Activated T-cell treated with anti-CD3 and anti-CD28 coated beads, Interleukin-2, amount 50 U/mL, for 4 hours (primary cell): ENCODE data around the gene MFAP2. TPM values are rescaled to one million over a fixed set of nuclear protein-coding genes. Genes with fewer than 3 reads are reported as not detected.
A peak's percentile ranks its signal among the peaks of the same experiment; 100 is the strongest.

ENCODE experiments used
- ATAC-seq, 2 donors: fragments of 200-7000 bp; cut with Tn5 transposase; one replicate each; pipeline ENCODE4 v1.10.0; 2021
- DNase-seq: peaks from one replicate; pipeline ENCODE4 v3.0.0-alpha.2; 2020
- H3K27me3 Mint-ChIP-seq: one replicate; pipeline ENCODE4 v1.8.0; 2021; ENCODE audit warnings: low read depth, mixed read lengths
- H3K36me3 Mint-ChIP-seq: one replicate; pipeline ENCODE4 v1.8.0; 2022; ENCODE audit warnings: mixed read lengths; ENCODE audit not compliant: insufficient read depth
- H3K4me1 Mint-ChIP-seq: one replicate; pipeline ENCODE4 v1.8.0; 2021; ENCODE audit warnings: low read depth, mixed read lengths
- H3K4me3 Mint-ChIP-seq: one replicate; pipeline ENCODE4 v1.8.0; 2021; ENCODE audit warnings: mild to moderate bottlenecking, moderate library complexity, mixed read lengths
- H3K9me3 Mint-ChIP-seq: one replicate; pipeline ENCODE4 v1.8.0; 2021; ENCODE audit warnings: mixed read lengths
- total RNA-seq, 3 donors: library from RNA; stranded (reverse); gene quantifications; one replicate each; pipeline ENCODE4 v1.2.1, GENCODE V29; 2021

Gene MFAP2
- under 1 TPM in 1 of 3 donors, not detected in 2; 0.26 TPM for total RNA-seq

- H3K36me3 Mint-ChIP-seq, result peaks cover 3% of the 10 kb centered on the region
- DNase-seq (no peak), ATAC-seq (peak; percentile 58 to 63)
- H3K4me3 Mint-ChIP-seq, result peak within 1 kb of the TSS; percentile 55
- H3K9me3 Mint-ChIP-seq, result no peaks in the 10 kb centered on the region
- peaks cover 9% of the 10 kb centered on the region for H3K4me1 Mint-ChIP-seq
- peaks cover 29% of the 10 kb centered on the region for H3K27me3 Mint-ChIP-seq
Observed at GRCh38 chr1:16980473-16981268, at the start of gene MFAP2. Gene MFAP2, minus strand, starts transcription at chr1:16980620. Its CDS starts 2,347 bp downstream, at chr1:16978273.

GRCh38 chr1:17030206-17030605, 49.8 kb upstream of the MFAP2 start:
- Mint-ChIP-seq H3K36me3 (peaks cover 30% of the 10 kb centered on the region), H3K4me3 (no peak overlapping the region), H3K27me3 (no peaks in the 10 kb centered on the region), H3K4me1 (no peaks in the 10 kb centered on the region), H3K9me3 (no peaks in the 10 kb centered on the region)
- no peak for DNase-seq
- ATAC-seq, result no peak

GRCh38 chr1:17028662-17029188, 48.3 kb upstream of the MFAP2 start:
- Mint-ChIP-seq H3K4me1 (no peaks in the 10 kb centered on the region), H3K9me3 (no peaks in the 10 kb centered on the region), H3K4me3 (no peak overlapping the region), H3K36me3 (peaks cover 33% of the 10 kb centered on the region), H3K27me3 (no peaks in the 10 kb centered on the region)
- DNase-seq (no peak), ATAC-seq (no peak)

- no peaks in the 10 kb centered on the region for H3K4me1 Mint-ChIP-seq
- no peak for ATAC-seq
- DNase-seq, result no peak
- H3K4me3 Mint-ChIP-seq, result no peak overlapping the region
- no peaks in the 10 kb centered on the region for H3K9me3 Mint-ChIP-seq
- no peaks in the 10 kb centered on the region for H3K27me3 Mint-ChIP-seq
- H3K36me3 Mint-ChIP-seq, result peaks cover 34% of the 10 kb centered on the region
Observed at GRCh38 chr1:17027900-17028299, 47.5 kb upstream of the MFAP2 start.

- no peak overlapping the region for H3K4me3 Mint-ChIP-seq
- H3K9me3 Mint-ChIP-seq, result no peaks in the 10 kb centered on the region
- H3K4me1 Mint-ChIP-seq, result no peaks in the 10 kb centered on the region
- no peak for DNase-seq
- H3K36me3 Mint-ChIP-seq, result peaks cover 35% of the 10 kb centered on the region
- H3K27me3 Mint-ChIP-seq, result no peaks in the 10 kb centered on the region
- no peak for ATAC-seq
Observed at GRCh38 chr1:17027403-17027802, 47.0 kb upstream of the MFAP2 start.

- Mint-ChIP-seq H3K4me3 (no peak overlapping the region), H3K36me3 (peaks cover 37% of the 10 kb centered on the region), H3K9me3 (no peaks in the 10 kb centered on the region), H3K4me1 (no peaks in the 10 kb centered on the region), H3K27me3 (no peaks in the 10 kb centered on the region)
- DNase-seq (no peak), ATAC-seq (no peak)
Observed at GRCh38 chr1:17024721-17025120, 44.3 kb upstream of the MFAP2 start.

GRCh38 chr1:17023573-17023972, 43.2 kb upstream of the MFAP2 start:
- Mint-ChIP-seq H3K9me3 (no peaks in the 10 kb centered on the region), H3K4me3 (no peak overlapping the region), H3K36me3 (peaks cover 40% of the 10 kb centered on the region), H3K4me1 (peaks cover 7% of the 10 kb centered on the region), H3K27me3 (no peaks in the 10 kb centered on the region)
- no peak for DNase-seq
- no peak for ATAC-seq

- Mint-ChIP-seq H3K4me3 (no peak overlapping the region), H3K27me3 (no peaks in the 10 kb centered on the region), H3K36me3 (peaks cover 36% of the 10 kb centered on the region), H3K4me1 (peaks cover 7% of the 10 kb centered on the region), H3K9me3 (no peaks in the 10 kb centered on the region)
- DNase-seq (no peak), ATAC-seq (no peak)
Observed at GRCh38 chr1:17023102-17023501, 42.7 kb upstream of the MFAP2 start.

GRCh38 chr1:17021896-17022295, 41.5 kb upstream of the MFAP2 start:
- H3K27me3 Mint-ChIP-seq, result no peaks in the 10 kb centered on the region
- no peaks in the 10 kb centered on the region for H3K9me3 Mint-ChIP-seq
- ATAC-seq, result no peak
- H3K4me3 Mint-ChIP-seq, result no peak overlapping the region
- no peak for DNase-seq
- peaks cover 27% of the 10 kb centered on the region for H3K36me3 Mint-ChIP-seq
- H3K4me1 Mint-ChIP-seq, result peaks cover 7% of the 10 kb centered on the region

GRCh38 chr1:17020502-17020901, 40.1 kb upstream of the MFAP2 start:
- no peak for ATAC-seq
- Mint-ChIP-seq H3K36me3 (peaks cover 26% of the 10 kb centered on the region), H3K9me3 (no peaks in the 10 kb centered on the region), H3K4me1 (peaks cover 7% of the 10 kb centered on the region), H3K27me3 (no peaks in the 10 kb centered on the region), H3K4me3 (no peak overlapping the region)
- DNase-seq, result no peak

GRCh38 chr1:17018849-17019248, 38.4 kb upstream of the MFAP2 start:
- no peaks in the 10 kb centered on the region for H3K9me3 Mint-ChIP-seq
- peaks cover 7% of the 10 kb centered on the region for H3K4me1 Mint-ChIP-seq

GRCh38 chr1:17017435-17017834, 37.0 kb upstream of the MFAP2 start:
- peaks cover 19% of the 10 kb centered on the region for H3K36me3 Mint-ChIP-seq
- no peaks in the 10 kb centered on the region for H3K27me3 Mint-ChIP-seq
- DNase-seq, result no peak
- H3K4me3 Mint-ChIP-seq, result no peak overlapping the region
- H3K4me1 Mint-ChIP-seq, result peaks cover 7% of the 10 kb centered on the region
- no peak for ATAC-seq
- no peaks in the 10 kb centered on the region for H3K9me3 Mint-ChIP-seq

More at GRCh38 chr1:17018849-17019248, 38.4 kb upstream of the MFAP2 start:
- no peak for ATAC-seq
- peaks cover 22% of the 10 kb centered on the region for H3K36me3 Mint-ChIP-seq
- H3K27me3 Mint-ChIP-seq, result no peaks in the 10 kb centered on the region
- no peak overlapping the region for H3K4me3 Mint-ChIP-seq
- no peak for DNase-seq

GRCh38 chr1:17016317-17016661, 35.9 kb upstream of the MFAP2 start:
- ATAC-seq, result no peak

GRCh38 chr1:17014671-17015567, 34.5 kb upstream of the MFAP2 start:
- ATAC-seq, result no peak
- no peaks in the 10 kb centered on the region for H3K27me3 Mint-ChIP-seq
- H3K9me3 Mint-ChIP-seq, result no peaks in the 10 kb centered on the region
- no peak overlapping the region for H3K4me3 Mint-ChIP-seq
- H3K36me3 Mint-ChIP-seq, result peaks cover 12% of the 10 kb centered on the region
- H3K4me1 Mint-ChIP-seq, result peaks cover 24% of the 10 kb centered on the region
- DNase-seq, result no peak

More at GRCh38 chr1:17016317-17016661, 35.9 kb upstream of the MFAP2 start:
- Mint-ChIP-seq H3K4me1 (peaks cover 12% of the 10 kb centered on the region), H3K36me3 (peaks cover 17% of the 10 kb centered on the region), H3K9me3 (no peaks in the 10 kb centered on the region), H3K4me3 (no peak overlapping the region), H3K27me3 (no peaks in the 10 kb centered on the region)
- DNase-seq, result no peak
